ENCODE data around the gene ASAP3. TPM values are rescaled to one million over a fixed set of nuclear protein-coding genes. Genes with fewer than 3 reads are reported as not detected.

Gene ASAP3
- total and polyA plus RNA-seq, 4 donors: 8.3 to 25.9 (median 16.7) TPM

DNA sequence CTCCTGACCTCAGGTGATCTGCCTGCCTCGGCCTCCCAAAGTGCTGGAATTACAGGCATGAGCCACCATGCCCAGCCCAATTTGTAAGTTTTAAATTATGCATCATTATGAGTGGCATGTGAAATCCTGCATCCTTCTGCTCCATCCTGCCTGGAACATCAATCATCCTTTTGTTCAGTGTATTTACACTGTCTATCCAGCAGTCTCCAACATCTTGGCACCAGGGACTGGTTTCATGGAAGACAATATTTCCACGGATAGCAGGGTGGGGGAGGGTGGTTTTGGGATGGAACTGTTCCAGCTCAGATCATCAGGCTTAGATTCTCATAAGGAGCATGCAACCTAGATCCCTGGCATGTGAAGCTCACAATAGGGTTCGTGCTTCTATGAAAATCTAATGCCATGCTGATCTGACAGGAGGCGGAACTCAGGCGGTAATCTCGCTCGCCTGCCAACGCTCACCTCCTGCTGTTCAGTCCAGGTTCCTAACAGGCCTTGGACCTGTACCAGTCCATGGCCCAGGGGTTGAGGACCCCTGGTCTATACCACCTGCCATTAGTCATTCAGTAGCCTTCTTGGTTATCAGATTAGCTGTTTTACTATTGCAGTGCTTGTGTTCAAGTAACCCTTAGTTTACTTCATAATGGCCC, 37.2 kb downstream of the ASAP3 start:
- Histone ChIP-seq H3K4me1 (ENCODE audit: control insufficient read depth in 4 of 4, insufficient read depth in 4 of 4, low read length in 3 of 4) (peaks cover 5 to 43% (median 23%) of the 10 kb centered on the region in 4 donors), H3K36me3 (ENCODE audit: control insufficient read depth in 4 of 4, insufficient read depth in 3 of 4, low read depth in 1 of 4, low read length in 3 of 4) (peaks cover 0 to 4% (median 0%) of the 10 kb centered on the region in 4 donors), H3K9ac (ENCODE audit: low read depth in 1 of 2, low read length in 2 of 2) (no peak overlapping the region), H3K9me3 (ENCODE audit: control insufficient read depth in 4 of 4, low read length in 3 of 4) (no peaks in the 10 kb centered on the region), H3K27me3 (ENCODE audit: control insufficient read depth in 4 of 4, insufficient read depth in 4 of 4, low read length in 3 of 4) (no peaks in the 10 kb centered on the region), H3K4me3 (ENCODE audit: low read depth in 1 of 3, low read length in 3 of 3) (no peak overlapping the region), H3K27ac (ENCODE audit: low read depth in 1 of 2, low read length in 2 of 2) (no peak overlapping the region)
- TF ChIP-seq RAD21 (IDR thresholded peaks at IDR 0.05) (peak in 1 of 2 donors; percentile 13), HNF4A (conservative IDR thresholded peaks at IDR 0.05) (peak in 1 of 2 donors; percentile 16)
- TF ChIP-seq, protein P1, sequence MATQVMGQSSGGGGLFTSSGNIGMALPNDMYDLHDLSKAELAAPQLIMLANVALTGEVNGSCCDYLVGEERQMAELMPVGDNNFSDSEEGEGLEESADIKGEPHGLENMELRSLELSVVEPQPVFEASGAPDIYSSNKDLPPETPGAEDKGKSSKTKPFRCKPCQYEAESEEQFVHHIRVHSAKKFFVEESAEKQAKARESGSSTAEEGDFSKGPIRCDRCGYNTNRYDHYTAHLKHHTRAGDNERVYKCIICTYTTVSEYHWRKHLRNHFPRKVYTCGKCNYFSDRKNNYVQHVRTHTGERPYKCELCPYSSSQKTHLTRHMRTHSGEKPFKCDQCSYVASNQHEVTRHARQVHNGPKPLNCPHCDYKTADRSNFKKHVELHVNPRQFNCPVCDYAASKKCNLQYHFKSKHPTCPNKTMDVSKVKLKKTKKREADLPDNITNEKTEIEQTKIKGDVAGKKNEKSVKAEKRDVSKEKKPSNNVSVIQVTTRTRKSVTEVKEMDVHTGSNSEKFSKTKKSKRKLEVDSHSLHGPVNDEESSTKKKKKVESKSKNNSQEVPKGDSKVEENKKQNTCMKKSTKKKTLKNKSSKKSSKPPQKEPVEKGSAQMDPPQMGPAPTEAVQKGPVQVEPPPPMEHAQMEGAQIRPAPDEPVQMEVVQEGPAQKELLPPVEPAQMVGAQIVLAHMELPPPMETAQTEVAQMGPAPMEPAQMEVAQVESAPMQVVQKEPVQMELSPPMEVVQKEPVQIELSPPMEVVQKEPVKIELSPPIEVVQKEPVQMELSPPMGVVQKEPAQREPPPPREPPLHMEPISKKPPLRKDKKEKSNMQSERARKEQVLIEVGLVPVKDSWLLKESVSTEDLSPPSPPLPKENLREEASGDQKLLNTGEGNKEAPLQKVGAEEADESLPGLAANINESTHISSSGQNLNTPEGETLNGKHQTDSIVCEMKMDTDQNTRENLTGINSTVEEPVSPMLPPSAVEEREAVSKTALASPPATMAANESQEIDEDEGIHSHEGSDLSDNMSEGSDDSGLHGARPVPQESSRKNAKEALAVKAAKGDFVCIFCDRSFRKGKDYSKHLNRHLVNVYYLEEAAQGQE (IDR thresholded peaks at IDR 0.05): no peak
- DNase-seq (ENCODE audit: low spot score): no peak
- WGBS: 81% methylated on average over 8 of the region's 8 CpGs

DNA sequence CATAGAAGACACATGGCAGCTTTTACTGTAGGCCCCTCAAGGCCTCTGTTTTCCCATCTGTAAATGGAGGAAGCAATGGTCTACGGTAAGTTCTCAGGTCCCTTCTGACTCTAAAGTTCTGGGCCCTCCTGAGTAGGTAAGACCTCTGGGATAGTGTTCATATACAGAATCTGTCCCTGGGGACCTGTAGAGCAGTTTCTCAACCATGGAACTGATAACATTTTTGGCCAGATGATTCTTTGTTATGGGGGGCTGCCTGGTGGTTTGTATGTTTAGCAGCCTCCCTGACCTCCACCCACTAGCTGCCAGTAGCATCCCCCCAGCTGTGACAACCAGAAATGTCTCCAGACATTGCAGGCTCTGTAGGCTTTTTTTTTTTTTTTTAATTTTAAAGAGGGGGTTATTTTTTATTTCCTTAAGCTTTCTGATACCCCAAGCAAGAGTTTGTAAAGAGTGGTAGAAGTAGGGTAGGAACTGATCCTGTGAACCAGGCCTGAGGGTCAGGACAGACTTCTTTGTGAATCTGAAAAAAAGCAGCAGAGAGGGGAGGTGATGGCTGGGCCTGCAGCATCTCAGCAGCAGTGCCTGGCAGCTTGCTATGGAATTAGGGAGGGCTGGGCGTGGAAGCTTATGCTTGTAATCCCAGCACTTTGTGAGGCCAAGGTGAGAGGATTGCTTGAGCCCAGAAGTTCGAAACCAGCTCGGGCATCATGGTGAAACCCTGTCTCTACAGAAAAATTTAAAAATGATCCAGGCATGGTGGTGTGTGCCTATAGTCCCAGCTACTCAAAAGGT, 39.2 kb downstream of the ASAP3 start:
- no peak for DNase-seq (ENCODE audit: low spot score)
- no peak for TF ChIP-seq RXRA (IDR thresholded peaks at IDR 0.05)
- TF ChIP-seq SP1 (IDR thresholded peaks at IDR 0.05): no peak
- TF ChIP-seq EGR1 (IDR thresholded peaks at IDR 0.05; ENCODE audit: low read depth in 2 of 2): no peak
- TF ChIP-seq, protein P2, sequence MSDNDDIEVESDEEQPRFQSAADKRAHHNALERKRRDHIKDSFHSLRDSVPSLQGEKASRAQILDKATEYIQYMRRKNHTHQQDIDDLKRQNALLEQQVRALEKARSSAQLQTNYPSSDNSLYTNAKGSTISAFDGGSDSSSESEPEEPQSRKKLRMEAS (IDR thresholded peaks at IDR 0.05): no peak
- TF ChIP-seq, protein P3, sequence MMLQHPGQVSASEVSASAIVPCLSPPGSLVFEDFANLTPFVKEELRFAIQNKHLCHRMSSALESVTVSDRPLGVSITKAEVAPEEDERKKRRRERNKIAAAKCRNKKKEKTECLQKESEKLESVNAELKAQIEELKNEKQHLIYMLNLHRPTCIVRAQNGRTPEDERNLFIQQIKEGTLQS (IDR thresholded peaks at IDR 0.05): no peak
- no peak for TF ChIP-seq RAD21 (IDR thresholded peaks at IDR 0.05)
- TF ChIP-seq YY1 (IDR thresholded peaks at IDR 0.05): no peak
- TF ChIP-seq HNF4A (conservative IDR thresholded peaks at IDR 0.05): no peak
- TF ChIP-seq, protein P4, sequence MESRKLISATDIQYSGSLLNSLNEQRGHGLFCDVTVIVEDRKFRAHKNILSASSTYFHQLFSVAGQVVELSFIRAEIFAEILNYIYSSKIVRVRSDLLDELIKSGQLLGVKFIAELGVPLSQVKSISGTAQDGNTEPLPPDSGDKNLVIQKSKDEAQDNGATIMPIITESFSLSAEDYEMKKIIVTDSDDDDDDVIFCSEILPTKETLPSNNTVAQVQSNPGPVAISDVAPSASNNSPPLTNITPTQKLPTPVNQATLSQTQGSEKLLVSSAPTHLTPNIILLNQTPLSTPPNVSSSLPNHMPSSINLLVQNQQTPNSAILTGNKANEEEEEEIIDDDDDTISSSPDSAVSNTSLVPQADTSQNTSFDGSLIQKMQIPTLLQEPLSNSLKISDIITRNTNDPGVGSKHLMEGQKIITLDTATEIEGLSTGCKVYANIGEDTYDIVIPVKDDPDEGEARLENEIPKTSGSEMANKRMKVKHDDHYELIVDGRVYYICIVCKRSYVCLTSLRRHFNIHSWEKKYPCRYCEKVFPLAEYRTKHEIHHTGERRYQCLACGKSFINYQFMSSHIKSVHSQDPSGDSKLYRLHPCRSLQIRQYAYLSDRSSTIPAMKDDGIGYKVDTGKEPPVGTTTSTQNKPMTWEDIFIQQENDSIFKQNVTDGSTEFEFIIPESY (IDR thresholded peaks at IDR 0.05): no peak
- no peak for TF ChIP-seq TAF1 (conservative IDR thresholded peaks at IDR 0.05)
- no peak for TF ChIP-seq FOXA2 (IDR thresholded peaks at IDR 0.05)
- TF ChIP-seq NR2F2 (IDR thresholded peaks at IDR 0.05): no peak
- Histone ChIP-seq H3K4me1 (ENCODE audit: control insufficient read depth in 4 of 4, insufficient read depth in 4 of 4, low read length in 3 of 4) (peaks cover 5 to 35% (median 22%) of the 10 kb centered on the region in 4 donors), H3K27me3 (ENCODE audit: control insufficient read depth in 4 of 4, insufficient read depth in 4 of 4, low read length in 3 of 4) (no peaks in the 10 kb centered on the region), H3K9ac (ENCODE audit: low read depth in 1 of 2, low read length in 2 of 2) (peak overlapping the region; percentile 72 to 96), H3K36me3 (ENCODE audit: control insufficient read depth in 4 of 4, insufficient read depth in 3 of 4, low read depth in 1 of 4, low read length in 3 of 4) (peaks cover 0 to 4% (median 1%) of the 10 kb centered on the region in 4 donors), H3K4me3 (ENCODE audit: low read depth in 1 of 3, low read length in 3 of 3) (peak overlapping the region; percentile 44 to 72 (median 56)), H3K27ac (ENCODE audit: low read depth in 1 of 2, low read length in 2 of 2) (peak overlapping the region; percentile 83 to 89), H3K9me3 (ENCODE audit: control insufficient read depth in 4 of 4, low read length in 3 of 4) (no peaks in the 10 kb centered on the region)
- 65% methylated on average over 4 of the region's 4 CpGs for WGBS
